NCI-H2029 (cell line): ENCODE results near the gene WDR82.
A peak's percentile ranks its signal among the peaks of the same experiment; 100 is the strongest.
"Not testable (repeated sequence)": the region's sequence is repeated elsewhere in the genome, so short reads cannot be mapped to it uniquely, and the experiment has no call there.

Source experiments
- DNase-seq: peaks from one replicate; lab custom pipeline; 2025; lab: John Stamatoyannopoulos, UW

Gene WDR82

GRCh38 chr3:52289338-52289746, 10.9 kb upstream of the WDR82 start:
- DNase-seq, result no peak

GRCh38 chr3:52288674-52289073, 10.2 kb upstream of the WDR82 start:
- no peak for DNase-seq

- no peak for DNase-seq
Measured at GRCh38 chr3:52286777-52287110, 8.3 kb upstream of the WDR82 start.

- DNase-seq, result not testable (repeated sequence)
Measured at GRCh38 chr3:52284051-52284450, 5.6 kb upstream of the WDR82 start.

GRCh38 chr3:52283306-52283705, 4.9 kb upstream of the WDR82 start:
- DNase-seq, result no peak

- DNase-seq, result no peak
Measured at GRCh38 chr3:52281981-52282801, 3.7 kb upstream of the WDR82 start.

GRCh38 chr3:52280050-52280461, 1.6 kb upstream of the WDR82 start:
- DNase-seq, result peak; percentile 57

GRCh38 chr3:52279596-52279995, 1.1 kb upstream of the WDR82 start:
- DNase-seq, result no peak

- no peak for DNase-seq
Measured at GRCh38 chr3:52277972-52278509, 408 bp downstream of the WDR82 start.

- DNase-seq, result peak; percentile 19
Measured at GRCh38 chr3:52277071-52277964, 1.1 kb downstream of the WDR82 start.

- not testable (repeated sequence) for DNase-seq
Measured at GRCh38 chr3:52274781-52275180, 3.7 kb downstream of the WDR82 start.

- no peak for DNase-seq
Measured at GRCh38 chr3:52272831-52273230, 5.6 kb downstream of the WDR82 start.

GRCh38 chr3:52272172-52272571, 6.3 kb downstream of the WDR82 start:
- not testable (repeated sequence) for DNase-seq

- no peak for DNase-seq
Measured at GRCh38 chr3:52270252-52270754, 8.1 kb downstream of the WDR82 start.

GRCh38 chr3:52269776-52270175, 8.7 kb downstream of the WDR82 start:
- no peak for DNase-seq

- DNase-seq, result no peak
Measured at GRCh38 chr3:52268036-52268435, 10.4 kb downstream of the WDR82 start.

- no peak for DNase-seq
Measured at GRCh38 chr3:52265387-52265786, 13.1 kb downstream of the WDR82 start.

GRCh38 chr3:52262447-52262846, 16.0 kb downstream of the WDR82 start:
- no peak for DNase-seq

GRCh38 chr3:52259448-52259847, 19.0 kb downstream of the WDR82 start:
- no peak for DNase-seq

- DNase-seq, result no peak
Measured at GRCh38 chr3:52259035-52259434, 19.4 kb downstream of the WDR82 start.

GRCh38 chr3:52257911-52258310, 20.5 kb downstream of the WDR82 start:
- no peak for DNase-seq

- DNase-seq, result no peak
Measured at GRCh38 chr3:52256622-52257021, 21.8 kb downstream of the WDR82 start.

GRCh38 chr3:52256159-52256558, 22.3 kb downstream of the WDR82 start:
- DNase-seq, result no peak
